Bronchial epithelial cell (primary cell): Measurements from ENCODE around the gene CFTR. TPM values are rescaled to one million over a fixed set of nuclear protein-coding genes. Genes with fewer than 3 reads are reported as not detected.
A peak's percentile ranks its signal among the peaks of the same experiment; 100 is the strongest.

ENCODE experiments used
- DNase-seq: peaks from one replicate; pipeline ENCODE4 v3.0.0-alpha.2; 2010; ENCODE audit warnings: low read depth
- FAIRE-seq: peaks from 2 replicates; lab custom pipeline; 2011; peaks lifted over from hg19 to GRCh38; lab: Jason Lieb, UNC
- H3K27me3 ChIP-seq: 2 replicates; pipeline ENCODE4 v1.5.1; 2011; ENCODE audit warnings: low read length; ENCODE audit not compliant: control insufficient read depth, insufficient read depth
- H3K36me3 ChIP-seq: 2 replicates; pipeline ENCODE4 v1.5.1; 2011; ENCODE audit warnings: low read length; ENCODE audit not compliant: control insufficient read depth, insufficient read depth
- H3K4me3 ChIP-seq: 2 replicates; pipeline ENCODE4 v1.5.1; 2011; ENCODE audit warnings: mild to moderate bottlenecking, low read depth, low read length, control low read depth
- total RNA-seq: library from RNA; depleted of rRNA; stranded (reverse); fragments of >200 nt; gene quantifications from 2 replicates; pipeline ENCODE4 v1.2.1, GENCODE V29; 2014
- TF ChIP-seq, protein P1 (sequence below): IDR thresholded peaks from 2 replicates; pipeline ENCODE4 v1.5.1; 2011; ENCODE audit warnings: mild to moderate bottlenecking, moderate library complexity, low read length, control low read depth, inconsistent platforms; ENCODE audit not compliant: insufficient read depth, severe bottlenecking

CFTR gene
- total RNA-seq, 1 donor from 2014 or later, result under 0.01 TPM

DNA sequence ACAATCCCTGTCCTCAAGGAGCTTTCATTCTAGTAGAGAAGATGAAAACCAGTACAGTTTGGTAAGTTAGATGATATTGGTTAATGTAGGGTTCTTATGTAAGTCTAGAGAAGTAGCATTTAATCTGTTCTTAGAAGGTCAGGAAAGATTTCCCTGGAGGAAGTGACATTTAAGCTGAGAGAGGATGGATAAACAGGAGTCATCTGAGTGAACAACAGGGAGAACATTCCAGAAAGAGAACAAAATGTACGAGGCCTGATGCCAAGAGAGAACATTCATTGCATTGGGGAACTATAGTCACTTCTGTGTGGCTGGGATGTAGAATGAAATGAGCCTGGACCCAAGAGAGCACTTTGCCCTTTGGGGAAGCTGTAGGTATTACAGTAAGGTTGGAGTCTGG lies 88.0 kb downstream of the CFTR start:
- H3K36me3 ChIP-seq, result no peaks in the 10 kb centered on the region
- no peak overlapping the region for H3K4me3 ChIP-seq
- no peaks in the 10 kb centered on the region for H3K27me3 ChIP-seq
- FAIRE-seq (no peak), DNase-seq (no peak)
- TF ChIP-seq, protein P1, sequence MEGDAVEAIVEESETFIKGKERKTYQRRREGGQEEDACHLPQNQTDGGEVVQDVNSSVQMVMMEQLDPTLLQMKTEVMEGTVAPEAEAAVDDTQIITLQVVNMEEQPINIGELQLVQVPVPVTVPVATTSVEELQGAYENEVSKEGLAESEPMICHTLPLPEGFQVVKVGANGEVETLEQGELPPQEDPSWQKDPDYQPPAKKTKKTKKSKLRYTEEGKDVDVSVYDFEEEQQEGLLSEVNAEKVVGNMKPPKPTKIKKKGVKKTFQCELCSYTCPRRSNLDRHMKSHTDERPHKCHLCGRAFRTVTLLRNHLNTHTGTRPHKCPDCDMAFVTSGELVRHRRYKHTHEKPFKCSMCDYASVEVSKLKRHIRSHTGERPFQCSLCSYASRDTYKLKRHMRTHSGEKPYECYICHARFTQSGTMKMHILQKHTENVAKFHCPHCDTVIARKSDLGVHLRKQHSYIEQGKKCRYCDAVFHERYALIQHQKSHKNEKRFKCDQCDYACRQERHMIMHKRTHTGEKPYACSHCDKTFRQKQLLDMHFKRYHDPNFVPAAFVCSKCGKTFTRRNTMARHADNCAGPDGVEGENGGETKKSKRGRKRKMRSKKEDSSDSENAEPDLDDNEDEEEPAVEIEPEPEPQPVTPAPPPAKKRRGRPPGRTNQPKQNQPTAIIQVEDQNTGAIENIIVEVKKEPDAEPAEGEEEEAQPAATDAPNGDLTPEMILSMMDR, result no peak

DNA sequence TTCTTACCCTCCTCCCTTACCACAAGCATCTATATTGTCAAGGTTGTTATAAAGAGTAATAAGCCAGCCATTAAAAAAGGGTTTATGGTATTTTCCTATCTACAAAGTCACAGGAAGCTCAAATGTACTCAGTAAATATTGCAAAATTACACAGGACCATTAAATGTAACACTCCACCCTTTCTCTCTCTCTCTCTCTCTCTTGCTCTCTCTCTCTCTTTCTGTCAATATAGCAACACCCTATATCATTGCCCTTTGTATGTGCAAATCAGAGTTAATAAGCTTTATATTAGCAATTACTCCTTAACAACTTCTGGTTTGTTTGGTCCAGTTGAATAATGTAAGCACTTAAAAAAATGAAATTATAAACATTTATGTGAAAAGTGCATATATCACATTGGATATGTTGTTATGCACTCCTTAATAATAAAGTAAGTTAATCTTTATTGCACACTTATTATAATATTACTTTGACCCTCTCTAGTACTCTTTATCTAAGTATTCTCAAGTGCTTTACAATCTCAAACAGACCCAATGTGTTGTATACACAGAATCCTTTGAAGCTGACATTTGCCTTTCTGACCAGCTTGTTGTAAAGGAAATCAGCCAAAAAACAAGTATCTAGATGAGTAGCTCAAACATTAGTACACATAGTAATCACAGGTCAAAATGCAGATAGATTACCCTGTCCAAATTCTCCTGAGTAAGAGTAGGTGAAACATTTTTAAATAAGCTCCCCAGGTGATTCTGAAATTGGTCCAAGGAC lies 93.2 kb downstream of the CFTR start:
- Histone ChIP-seq H3K36me3 (no peaks in the 10 kb centered on the region), H3K4me3 (no peak overlapping the region), H3K27me3 (no peaks in the 10 kb centered on the region)
- DNase-seq (peak; percentile 17), FAIRE-seq (no peak)
- TF ChIP-seq, protein P1, result no peak

DNA sequence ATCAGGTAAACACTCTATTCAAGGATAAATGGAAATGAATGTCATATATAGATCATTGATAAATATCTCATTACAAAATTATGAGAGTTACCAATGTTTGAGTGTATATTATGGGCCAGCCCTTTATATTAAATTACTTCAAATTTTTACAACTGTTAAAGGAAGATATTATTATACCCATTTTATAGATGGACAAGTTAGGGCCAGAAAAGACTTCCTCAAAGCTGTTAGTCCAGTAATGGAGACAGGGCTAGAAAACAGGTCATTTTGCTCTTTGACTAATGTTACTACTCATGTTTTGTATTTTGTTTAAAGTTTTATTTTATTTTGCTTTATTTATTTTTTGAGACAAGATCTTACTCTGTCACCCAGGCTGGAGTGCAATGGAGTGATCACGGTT lies 101.6 kb downstream of the CFTR start:
- H3K36me3 ChIP-seq, result no peaks in the 10 kb centered on the region
- no peak for FAIRE-seq
- H3K27me3 ChIP-seq, result no peaks in the 10 kb centered on the region
- H3K4me3 ChIP-seq, result no peak overlapping the region
- no peak for DNase-seq
- TF ChIP-seq, protein P1, result no peak

DNA sequence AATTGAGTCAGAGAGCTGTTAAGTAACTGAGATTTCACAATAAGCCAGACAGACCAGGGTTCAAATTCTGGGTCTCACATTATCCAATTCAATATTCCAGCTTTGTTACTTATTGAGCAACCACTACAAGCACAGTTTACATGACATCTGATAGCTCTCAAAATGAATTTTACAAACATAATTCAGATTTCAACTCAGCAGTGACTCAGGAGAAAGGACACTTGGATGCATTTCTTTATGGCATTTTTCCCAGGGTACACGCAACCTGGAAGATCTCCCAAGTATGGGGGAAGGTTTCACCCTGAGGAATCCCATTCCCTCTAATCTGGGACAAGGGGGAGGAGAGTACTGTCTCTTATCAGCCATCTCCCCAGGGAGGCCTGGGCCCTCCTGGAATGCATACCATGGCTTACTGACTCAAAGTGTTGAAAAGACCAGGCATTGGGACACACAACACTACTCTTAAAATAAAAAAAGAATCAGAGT lies 102.4 kb downstream of the CFTR start:
- TF ChIP-seq, protein P1, result no peak
- Histone ChIP-seq H3K27me3 (no peaks in the 10 kb centered on the region), H3K36me3 (no peaks in the 10 kb centered on the region), H3K4me3 (no peak overlapping the region)
- DNase-seq (peak; percentile 92), FAIRE-seq (no peak)

DNA sequence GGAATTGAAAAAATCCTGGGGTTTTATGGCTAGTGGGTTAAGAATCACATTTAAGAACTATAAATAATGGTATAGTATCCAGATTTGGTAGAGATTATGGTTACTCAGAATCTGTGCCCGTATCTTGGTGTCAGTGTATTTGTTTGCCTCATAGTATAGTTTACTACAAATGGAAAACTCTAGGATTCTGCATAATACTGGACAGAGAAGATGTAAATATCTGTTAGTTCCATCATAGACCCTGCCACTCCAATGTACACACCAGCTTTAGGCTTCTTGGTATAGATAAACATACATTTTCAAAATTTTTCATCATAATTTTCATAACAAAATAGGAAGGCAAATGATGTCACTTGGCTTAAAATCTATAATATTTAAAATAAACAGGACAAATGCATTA lies 108.1 kb downstream of the CFTR start:
- Histone ChIP-seq H3K27me3 (no peaks in the 10 kb centered on the region), H3K36me3 (no peaks in the 10 kb centered on the region), H3K4me3 (no peak overlapping the region)
- TF ChIP-seq, protein P1, result no peak
- FAIRE-seq (no peak), DNase-seq (no peak)

DNA sequence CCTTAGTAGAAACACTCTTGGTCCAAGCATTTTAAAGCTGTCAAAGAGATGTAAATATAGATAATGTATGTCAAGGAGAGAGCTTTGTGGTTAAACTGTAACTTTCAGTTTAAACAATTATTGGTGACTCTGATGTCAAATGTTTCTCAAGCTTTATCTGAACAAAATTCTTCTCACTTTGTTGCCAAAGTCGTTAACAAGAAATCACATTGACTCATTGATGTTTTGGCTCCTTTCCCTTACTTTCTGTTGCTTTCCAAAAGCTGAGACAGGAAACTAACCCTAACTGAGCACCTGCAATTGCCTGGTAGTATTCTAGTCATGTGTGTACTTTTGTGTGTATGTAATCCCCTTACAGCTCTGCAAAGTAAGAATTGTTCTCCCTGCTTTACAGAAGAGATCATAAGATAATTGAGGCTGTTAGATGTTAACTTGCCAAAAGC lies 108.5 kb downstream of the CFTR start:
- TF ChIP-seq, protein P1, result no peak
- no peak for FAIRE-seq
- Histone ChIP-seq H3K36me3 (no peaks in the 10 kb centered on the region), H3K4me3 (no peak overlapping the region), H3K27me3 (no peaks in the 10 kb centered on the region)
- peak; percentile 46 for DNase-seq
